Keratinocyte (primary cell): ENCODE results near the gene CAMSAP1. TPM values are rescaled to one million over a fixed set of nuclear protein-coding genes. Genes with fewer than 3 reads are reported as not detected.

Experiments used
- DNase-seq: peaks from one replicate; pipeline ENCODE4 v3.0.0-alpha.2; 2011; ENCODE audit warnings: low read depth, missing footprints, low spot score
- FAIRE-seq: peaks from 2 replicates; lab custom pipeline; 2011; peaks lifted over from hg19 to GRCh38; lab: Jason Lieb, UNC
- H2AFZ ChIP-seq: 2 replicates; pipeline ENCODE4 v1.6.0; 2012; ENCODE audit warnings: low read length, control low read depth, inconsistent platforms; ENCODE audit not compliant: control insufficient read depth
- H3K27ac ChIP-seq: 2 replicates; pipeline ENCODE4 v1.5.1; 2011; ENCODE audit warnings: low read length; ENCODE audit not compliant: control insufficient read depth, insufficient read depth
- H3K27me3 ChIP-seq: 3 replicates; pipeline ENCODE4 v1.6.0; 2011; ENCODE audit warnings: low read length; ENCODE audit not compliant: control insufficient read depth, insufficient read depth; ENCODE audit errors: extremely low read depth
- H3K36me3 ChIP-seq, 2 experiments: 2 replicates in 1 of 2; 3 replicates in 1 of 2; pipeline ENCODE4 v1.5.1; 2011; ENCODE audit warnings: low read length in 2 of 2, mild to moderate bottlenecking in 1 of 2; ENCODE audit not compliant: control insufficient read depth in 2 of 2, insufficient read depth in 2 of 2; ENCODE audit errors: extremely low read depth in 1 of 2
- H3K4me1 ChIP-seq: 3 replicates; pipeline ENCODE4 v1.5.1; 2011; ENCODE audit warnings: low read length; ENCODE audit not compliant: control insufficient read depth, insufficient read depth; ENCODE audit errors: extremely low read depth
- H3K4me2 ChIP-seq: 3 replicates; pipeline ENCODE4 v1.6.0; 2011; ENCODE audit warnings: low read depth, low read length; ENCODE audit not compliant: control insufficient read depth, insufficient read depth; ENCODE audit errors: extremely low read depth
- H3K4me3 ChIP-seq, 3 experiments: fragments of 200-600 bp in 1 of 3; sonication (generic) in 1 of 3; 2 replicates in 2 of 3; 3 replicates in 1 of 3; pipeline ENCODE4 v1.5.1; 2011 to 2016; ENCODE audit warnings: low read length in 3 of 3, mild to moderate bottlenecking in 3 of 3, control low read depth in 2 of 3, inconsistent platforms in 1 of 3, low read depth in 1 of 3, mixed read lengths in 1 of 3, mixed run types in 1 of 3, moderate library complexity in 1 of 3; ENCODE audit not compliant: control insufficient read depth in 2 of 3, insufficient read depth in 2 of 3; ENCODE audit errors: extremely low read depth in 1 of 3
- H3K79me2 ChIP-seq: 2 replicates; pipeline ENCODE4 v1.6.0; 2012; ENCODE audit warnings: low read length; ENCODE audit not compliant: control insufficient read depth, insufficient read depth
- H3K9ac ChIP-seq: 3 replicates; pipeline ENCODE4 v1.6.0; 2011; ENCODE audit warnings: low read length; ENCODE audit not compliant: control insufficient read depth, insufficient read depth; ENCODE audit errors: extremely low read depth
- H3K9me1 ChIP-seq: 3 replicates; pipeline ENCODE4 v1.6.0; 2011; ENCODE audit warnings: low read length; ENCODE audit not compliant: control insufficient read depth, insufficient read depth; ENCODE audit errors: extremely low read depth
- H3K9me3 ChIP-seq: 2 replicates; pipeline ENCODE4 v1.5.1; 2012; ENCODE audit warnings: low read depth, low read length; ENCODE audit not compliant: control insufficient read depth
- H4K20me1 ChIP-seq: 3 replicates; pipeline ENCODE4 v1.6.0; 2011; ENCODE audit warnings: low read length; ENCODE audit not compliant: control insufficient read depth, insufficient read depth; ENCODE audit errors: extremely low read depth
- CTCF ChIP-seq, 3 experiments: IDR thresholded peaks in 1 of 3; conservative IDR thresholded peaks in 1 of 3; optimal IDR thresholded peaks in 1 of 3; 2 replicates in 2 of 3; 3 replicates in 1 of 3; pipeline versions ENCODE3 to v1.5.1; 2011; ENCODE audit warnings: low read length in 3 of 3, mild to moderate bottlenecking in 3 of 3, moderate library complexity in 2 of 3, control low read depth in 1 of 3, inconsistent platforms in 1 of 3; ENCODE audit not compliant: insufficient read depth in 2 of 3; ENCODE audit errors: extremely low read depth in 1 of 3
- EZH2 ChIP-seq: IDR thresholded peaks from one replicate; pipeline ENCODE4 v1.6.1; 2012; ENCODE audit warnings: inconsistent platforms, mild to moderate bottlenecking, low read length, moderate library complexity
- dilution Hi-C: fragments of 300-500 bp; cut with MboI; formaldehyde crosslinking; loops from one replicate; pipeline ENCODE4 v1.7.0; 2020; ENCODE audit warnings: low sequenced_read_pairs; ENCODE audit not compliant: extremely low pct_ligation_motif_present
- polyA plus RNA-seq, 5 experiments: library from polyadenylated mRNA; depleted of rRNA in 3 of 5; stranded (reverse) in 3 of 5; stranded (forward) in 1 of 5; unstranded in 1 of 5; fragments of >200 nt; gene quantifications; 1 replicate in 1 of 5; 2 replicates in 3 of 5; 3 replicates in 1 of 5; pipeline versions ENCODE4 v1.2.1 to v1.2.3, GENCODE V29; 2011 to 2012; ENCODE audit warnings: missing spikeins in 2 of 5, low read depth in 1 of 5, low replicate concordance in 1 of 5

Gene CAMSAP1
- polyA plus RNA-seq, 1 donor (not counting 4 experiments of a cell fraction or from before 2014, with no cell fraction given), result 8.3 TPM

GRCh38 chr9:135857843-135858242 lies 49.5 kb downstream of the CAMSAP1 start:
- H3K4me2 ChIP-seq, result no peak overlapping the region
- H3K36me3 ChIP-seq, result peaks cover 8 to 16% of the 10 kb centered on the region in 2 experiments
- H3K9me3 ChIP-seq, result no peaks in the 10 kb centered on the region
- peaks cover 14% of the 10 kb centered on the region for H3K79me2 ChIP-seq
- TF ChIP-seq CTCF (optimal IDR thresholded peaks at IDR 0.05 in 1 of 3, IDR thresholded peaks at IDR 0.05 in 1 of 3, conservative IDR thresholded peaks at IDR 0.05 in 1 of 3; ENCODE audit: extremely low read depth in 1 of 3, insufficient read depth in 2 of 3, low read length in 3 of 3), result no peak
- TF ChIP-seq EZH2, result no peak
- no peak overlapping the region for H3K27ac ChIP-seq
- no peaks in the 10 kb centered on the region for H3K27me3 ChIP-seq
- no peak overlapping the region for H3K9ac ChIP-seq
- H3K4me3 ChIP-seq, result no peak overlapping the region
- peaks cover 23% of the 10 kb centered on the region for H3K4me1 ChIP-seq
- dilution Hi-C loops, result no loop called here
- no peak for DNase-seq
- peaks cover 7% of the 10 kb centered on the region for H4K20me1 ChIP-seq
- H2AFZ ChIP-seq, result no peak overlapping the region
- H3K9me1 ChIP-seq, result peaks cover 11% of the 10 kb centered on the region
- FAIRE-seq, result no peak

- peaks cover 9% of the 10 kb centered on the region for H3K9me1 ChIP-seq
- dilution Hi-C loops, result no loop called here
- DNase-seq, result no peak
- FAIRE-seq, result peak; percentile 95
- H3K4me2 ChIP-seq, result no peak overlapping the region
- no peak for TF ChIP-seq CTCF (optimal IDR thresholded peaks at IDR 0.05 in 1 of 3, IDR thresholded peaks at IDR 0.05 in 1 of 3, conservative IDR thresholded peaks at IDR 0.05 in 1 of 3; ENCODE audit: extremely low read depth in 1 of 3, insufficient read depth in 2 of 3, low read length in 3 of 3)
- no peak for TF ChIP-seq EZH2
- peaks cover 8 to 17% of the 10 kb centered on the region in 2 experiments for H3K36me3 ChIP-seq
- H3K4me1 ChIP-seq, result peaks cover 23% of the 10 kb centered on the region
- no peaks in the 10 kb centered on the region for H3K9me3 ChIP-seq
- H3K9ac ChIP-seq, result no peak overlapping the region
- peaks cover 9% of the 10 kb centered on the region for H3K79me2 ChIP-seq
- H2AFZ ChIP-seq, result no peak overlapping the region
- no peak overlapping the region for H3K4me3 ChIP-seq
- peaks cover 7% of the 10 kb centered on the region for H4K20me1 ChIP-seq
- H3K27me3 ChIP-seq, result no peaks in the 10 kb centered on the region
- no peak overlapping the region for H3K27ac ChIP-seq
These were observed 50.0 kb downstream of the CAMSAP1 start for GRCh38 chr9:135857371-135857786.
